ENCODE measurements around the gene FLYWCH1. TPM values are rescaled to one million over a fixed set of nuclear protein-coding genes. Genes with fewer than 3 reads are reported as not detected.
A peak's percentile ranks its signal among the peaks of the same experiment; 100 is the strongest.

The FLYWCH1 gene
- total RNA-seq, 1 experiment from 2014 or later: 12.5 TPM

DNA sequence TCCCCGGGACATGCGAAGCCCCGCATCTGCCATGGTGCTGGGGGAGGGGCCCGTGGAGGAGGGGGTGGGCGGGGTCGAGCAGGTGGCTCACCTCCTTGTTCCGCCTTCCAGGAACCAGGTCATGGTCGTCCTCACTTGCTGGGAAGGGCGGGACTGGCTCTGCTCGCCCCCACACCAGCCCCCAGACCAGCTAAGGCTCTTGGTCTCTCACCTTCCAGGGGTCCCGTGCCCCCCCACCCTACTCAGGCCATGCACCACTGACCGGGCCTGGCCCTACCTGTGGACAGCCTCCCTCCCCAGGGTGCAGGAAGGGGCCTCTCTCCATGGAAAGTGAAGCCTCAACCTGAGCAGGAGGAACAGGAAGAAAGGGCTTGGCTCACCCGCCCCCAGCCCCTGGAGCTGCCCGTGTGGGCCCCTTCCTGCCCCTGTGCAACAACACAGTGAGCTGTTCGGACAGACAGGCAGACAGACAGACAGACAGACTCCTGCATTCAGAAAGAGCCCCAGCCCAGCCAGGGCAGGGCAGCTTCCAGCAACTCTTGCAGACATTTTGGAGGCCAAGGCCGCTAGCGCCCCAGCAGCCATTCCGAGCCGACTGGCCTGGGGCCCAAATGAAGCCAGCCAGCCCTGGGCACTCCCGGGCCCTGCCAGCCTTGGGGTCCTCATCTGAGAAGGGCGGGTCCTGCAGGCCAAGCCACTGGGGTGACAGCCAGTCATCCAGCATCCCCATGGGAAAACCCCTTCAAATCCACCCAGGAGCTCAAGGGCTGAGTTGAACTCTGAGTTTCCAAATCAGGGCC, 44.2 kb downstream of the FLYWCH1 start:
- peak overlapping the region in 1 of 3 experiments; percentile 76; a peak in 1 of 7 replicates for H3K27ac Mint-ChIP-seq
- DNase-seq: peak; percentile 50
- H3K9me3 Mint-ChIP-seq: no peaks in the 10 kb centered on the region; a peak in 1 of 5 replicates

More for the DNA sequence above, 44.2 kb downstream of the FLYWCH1 start:
- Histone ChIP-seq H2BK5ac (ENCODE audit: insufficient read length, low read length) (no peak overlapping the region), H2BK12ac (ENCODE audit: insufficient read length, low read depth, low read length) (no peak overlapping the region), H3K79me1 (ENCODE audit: insufficient read depth, low read depth, low read length, poor library complexity, severe bottlenecking) (no peaks in the 10 kb centered on the region), H2BK20ac (ENCODE audit: low read depth, low read length, poor library complexity, severe bottlenecking) (no peak overlapping the region), H3K9ac (ENCODE audit: extremely low read depth, insufficient read length, low read length) (no peak overlapping the region), H4K91ac (ENCODE audit: insufficient read length, low read depth, low read length) (no peak overlapping the region), H3K23ac (ENCODE audit: insufficient read length, low read depth, low read length) (no peak overlapping the region), H4K5ac (ENCODE audit: insufficient read length, low read depth, low read length) (no peak overlapping the region), H3K79me2 (ENCODE audit: insufficient read depth, low read length) (no peaks in the 10 kb centered on the region), H3K27ac (ENCODE audit: insufficient read length, low read depth, low read length) (no peak overlapping the region), H3K18ac (ENCODE audit: insufficient read length, low read depth, low read length) (peak overlapping the region; percentile 35), H2BK15ac (ENCODE audit: low read depth, low read length) (no peak overlapping the region), H2AFZ (ENCODE audit: low read length) (no peak overlapping the region), H3K27me3 (ENCODE audit: insufficient read depth, low read length) (no peaks in the 10 kb centered on the region), H4K8ac (replicated peaks; ENCODE audit: insufficient read length, low read depth, low read length) (no peak overlapping the region), H3K4ac (ENCODE audit: low read depth, low read length) (no peak overlapping the region), H2AK5ac (ENCODE audit: insufficient read length, low read length) (no peak overlapping the region), H3K4me1 (ENCODE audit: insufficient read depth, low read length) (peaks cover 3% of the 10 kb centered on the region; the same call in 1 of the 2 replicates), H3K23me2 (ENCODE audit: insufficient read length, low read depth, low read length, poor library complexity, severe bottlenecking) (no peaks in the 10 kb centered on the region), H4K20me1 (ENCODE audit: control insufficient read depth, insufficient read depth, insufficient read length) (no peaks in the 10 kb centered on the region), H3K14ac (ENCODE audit: insufficient read depth, low read length) (no peak overlapping the region; the same call in 1 of the 2 replicates), H3K4me2 (ENCODE audit: insufficient read depth, insufficient read length, low read length) (no peak overlapping the region), H2BK120ac (ENCODE audit: low read depth, low read length, poor library complexity, severe bottlenecking) (no peak overlapping the region), H3K56ac (ENCODE audit: insufficient read length, low read depth, low read length) (no peak overlapping the region), H3T11ph (ENCODE audit: low read length) (no peak overlapping the region), H3K9me3 (ENCODE audit: control insufficient read depth, low read depth, low read length) (no peaks in the 10 kb centered on the region)
- H3K4me1 Mint-ChIP-seq: peaks cover 14 to 22% of the 10 kb centered on the region in 2 experiments
- TF ChIP-seq, protein P1, sequence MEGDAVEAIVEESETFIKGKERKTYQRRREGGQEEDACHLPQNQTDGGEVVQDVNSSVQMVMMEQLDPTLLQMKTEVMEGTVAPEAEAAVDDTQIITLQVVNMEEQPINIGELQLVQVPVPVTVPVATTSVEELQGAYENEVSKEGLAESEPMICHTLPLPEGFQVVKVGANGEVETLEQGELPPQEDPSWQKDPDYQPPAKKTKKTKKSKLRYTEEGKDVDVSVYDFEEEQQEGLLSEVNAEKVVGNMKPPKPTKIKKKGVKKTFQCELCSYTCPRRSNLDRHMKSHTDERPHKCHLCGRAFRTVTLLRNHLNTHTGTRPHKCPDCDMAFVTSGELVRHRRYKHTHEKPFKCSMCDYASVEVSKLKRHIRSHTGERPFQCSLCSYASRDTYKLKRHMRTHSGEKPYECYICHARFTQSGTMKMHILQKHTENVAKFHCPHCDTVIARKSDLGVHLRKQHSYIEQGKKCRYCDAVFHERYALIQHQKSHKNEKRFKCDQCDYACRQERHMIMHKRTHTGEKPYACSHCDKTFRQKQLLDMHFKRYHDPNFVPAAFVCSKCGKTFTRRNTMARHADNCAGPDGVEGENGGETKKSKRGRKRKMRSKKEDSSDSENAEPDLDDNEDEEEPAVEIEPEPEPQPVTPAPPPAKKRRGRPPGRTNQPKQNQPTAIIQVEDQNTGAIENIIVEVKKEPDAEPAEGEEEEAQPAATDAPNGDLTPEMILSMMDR (conservative IDR thresholded peaks at IDR 0.05): no peak
- H3K27me3 Mint-ChIP-seq (ENCODE audit: low read depth): peaks cover 6% of the 10 kb centered on the region
- WGBS (ENCODE audit: extremely low coverage, insufficient read length, low lambda C conversion rate): no CpG with 5 or more reads among the region's 21 CpGs
- no peaks in the 10 kb centered on the region for H3K36me3 Mint-ChIP-seq (ENCODE audit: insufficient read depth in 1 of 3, low read depth in 3 of 3)
- peak overlapping the region in 1 of 2 experiments; percentile 48; a peak in 1 of 5 replicates for H3K4me3 Mint-ChIP-seq

All from H9 (cell line).